SK-N-SH treated with all-trans-retinoic acid at 6 μM for 48 hours (cell line): ENCODE results near the gene JUN.

ENCODE experiments used
- ESRRG ChIP-seq: fragments of 250-450 bp; sonication (Bioruptor Pico); IDR thresholded peaks from 2 replicates; pipeline ENCODE4 v1.6.1; 2021; ENCODE audit warnings: mild to moderate bottlenecking
- ISL1 ChIP-seq: fragments of 250-450 bp; sonication (Bioruptor Pico); IDR thresholded peaks from 2 replicates; pipeline ENCODE4 v2.1.2; 2022; ENCODE audit warnings: mild to moderate bottlenecking, moderate library complexity
- PPARA ChIP-seq: fragments of 250-450 bp; sonication (Bioruptor Pico); IDR thresholded peaks from 2 replicates; pipeline ENCODE4 v1.5.0; 2020; ENCODE audit warnings: mild to moderate bottlenecking, borderline replicate concordance
- RARB ChIP-seq: fragments of 250-450 bp; sonication (Bioruptor Pico); IDR thresholded peaks from 2 replicates; pipeline ENCODE4 v1.8.0; 2021; ENCODE audit warnings: mild to moderate bottlenecking, moderate library complexity
- TCF4 ChIP-seq: fragments of 250-450 bp; sonication (Bioruptor Pico); IDR thresholded peaks from 2 replicates; pipeline ENCODE4 v1.8.0; 2021; ENCODE audit warnings: mild to moderate bottlenecking, moderate library complexity, borderline replicate concordance
- TOX ChIP-seq: fragments of 250-450 bp; sonication (Bioruptor Pico); IDR thresholded peaks from 2 replicates; pipeline ENCODE4 v1.8.0; 2021; ENCODE audit warnings: mild to moderate bottlenecking, moderate library complexity, borderline replicate concordance
- ZFP3 ChIP-seq: fragments of 250-450 bp; sonication (Bioruptor Pico); IDR thresholded peaks from 2 replicates; pipeline ENCODE4 v1.5.0; 2020; ENCODE audit warnings: mild to moderate bottlenecking, moderate library complexity
- ZFP30 ChIP-seq: fragments of 450-650 bp; formaldehyde crosslinking; IDR thresholded peaks from 2 replicates; pipeline ENCODE4 v1.5.0; 2022; ENCODE audit warnings: mild to moderate bottlenecking, moderate library complexity
- ZNF565 ChIP-seq: fragments of 450-650 bp; formaldehyde crosslinking; conservative IDR thresholded peaks from 2 replicates; pipeline ENCODE4 v1.5.0; 2020; ENCODE audit warnings: low read depth, mild to moderate bottlenecking, moderate library complexity
- ZNF8 ChIP-seq: fragments of 450-650 bp; formaldehyde crosslinking; IDR thresholded peaks from 2 replicates; pipeline ENCODE4 v1.5.0; 2020; ENCODE audit warnings: mild to moderate bottlenecking, moderate library complexity
- TF ChIP-seq, protein P1 (sequence below): fragments of 250-450 bp; sonication (Bioruptor Pico); IDR thresholded peaks from 2 replicates; pipeline ENCODE4 v1.5.1; 2020; ENCODE audit warnings: low read depth, mild to moderate bottlenecking, moderate library complexity
- TF ChIP-seq, protein P2 (sequence below): fragments of 250-450 bp; sonication (Bioruptor Pico); IDR thresholded peaks from 2 replicates; pipeline ENCODE4 v1.8.0; 2020; ENCODE audit warnings: mild to moderate bottlenecking, moderate library complexity, borderline replicate concordance
- TF ChIP-seq, protein P3 (sequence below): fragments of 250-450 bp; sonication (Bioruptor Pico); IDR thresholded peaks from 2 replicates; pipeline ENCODE4 v1.5.1; 2021; ENCODE audit warnings: mild to moderate bottlenecking, moderate library complexity
- TF ChIP-seq, protein P4 (sequence below): fragments of 250-450 bp; sonication (Bioruptor Pico); IDR thresholded peaks from 2 replicates; pipeline ENCODE4 v1.8.0; 2021; ENCODE audit warnings: low read depth, mild to moderate bottlenecking, moderate library complexity, borderline replicate concordance

DNA sequence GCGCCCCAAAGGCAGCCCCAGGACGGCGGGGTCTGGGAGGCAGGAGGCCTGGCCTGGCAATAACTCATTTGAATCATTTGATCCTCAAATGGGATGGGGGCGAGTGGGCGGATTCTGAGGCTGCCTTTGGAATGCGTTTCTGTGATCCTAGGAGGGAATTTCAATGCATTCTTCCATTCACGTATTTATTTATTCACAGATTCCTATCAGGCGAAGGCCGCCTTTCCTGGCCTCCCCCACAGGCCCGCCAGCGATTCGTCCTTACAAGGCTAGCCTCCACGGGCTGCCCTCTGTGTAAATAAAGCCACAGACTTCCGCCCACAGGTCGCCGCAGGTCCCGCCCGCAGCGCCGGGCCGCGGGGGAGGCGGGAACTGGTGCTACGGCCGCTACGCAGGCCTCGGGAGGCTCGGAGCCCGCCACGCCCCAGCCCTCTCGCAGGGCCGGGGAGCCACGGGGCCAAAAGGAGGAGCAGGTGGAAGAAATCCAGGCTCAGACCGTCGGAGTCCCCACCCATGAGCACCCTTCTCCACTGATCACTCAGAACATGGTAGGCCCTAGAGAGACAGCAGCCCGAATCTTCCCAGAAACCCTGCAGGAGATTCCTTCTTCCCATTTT lies 31.3 kb upstream of the JUN start:
- TF ChIP-seq, protein P1, sequence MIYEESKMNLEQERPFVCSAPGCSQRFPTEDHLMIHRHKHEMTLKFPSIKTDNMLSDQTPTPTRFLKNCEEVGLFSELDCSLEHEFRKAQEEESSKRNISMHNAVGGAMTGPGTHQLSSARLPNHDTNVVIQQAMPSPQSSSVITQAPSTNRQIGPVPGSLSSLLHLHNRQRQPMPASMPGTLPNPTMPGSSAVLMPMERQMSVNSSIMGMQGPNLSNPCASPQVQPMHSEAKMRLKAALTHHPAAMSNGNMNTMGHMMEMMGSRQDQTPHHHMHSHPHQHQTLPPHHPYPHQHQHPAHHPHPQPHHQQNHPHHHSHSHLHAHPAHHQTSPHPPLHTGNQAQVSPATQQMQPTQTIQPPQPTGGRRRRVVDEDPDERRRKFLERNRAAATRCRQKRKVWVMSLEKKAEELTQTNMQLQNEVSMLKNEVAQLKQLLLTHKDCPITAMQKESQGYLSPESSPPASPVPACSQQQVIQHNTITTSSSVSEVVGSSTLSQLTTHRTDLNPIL (CRISPR knock-in tag), result no peak
- TF ChIP-seq TCF4 (CRISPR knock-in tag), result no peak
- no peak for TF ChIP-seq ZNF8 (CRISPR knock-in tag)
- TF ChIP-seq, protein P2, sequence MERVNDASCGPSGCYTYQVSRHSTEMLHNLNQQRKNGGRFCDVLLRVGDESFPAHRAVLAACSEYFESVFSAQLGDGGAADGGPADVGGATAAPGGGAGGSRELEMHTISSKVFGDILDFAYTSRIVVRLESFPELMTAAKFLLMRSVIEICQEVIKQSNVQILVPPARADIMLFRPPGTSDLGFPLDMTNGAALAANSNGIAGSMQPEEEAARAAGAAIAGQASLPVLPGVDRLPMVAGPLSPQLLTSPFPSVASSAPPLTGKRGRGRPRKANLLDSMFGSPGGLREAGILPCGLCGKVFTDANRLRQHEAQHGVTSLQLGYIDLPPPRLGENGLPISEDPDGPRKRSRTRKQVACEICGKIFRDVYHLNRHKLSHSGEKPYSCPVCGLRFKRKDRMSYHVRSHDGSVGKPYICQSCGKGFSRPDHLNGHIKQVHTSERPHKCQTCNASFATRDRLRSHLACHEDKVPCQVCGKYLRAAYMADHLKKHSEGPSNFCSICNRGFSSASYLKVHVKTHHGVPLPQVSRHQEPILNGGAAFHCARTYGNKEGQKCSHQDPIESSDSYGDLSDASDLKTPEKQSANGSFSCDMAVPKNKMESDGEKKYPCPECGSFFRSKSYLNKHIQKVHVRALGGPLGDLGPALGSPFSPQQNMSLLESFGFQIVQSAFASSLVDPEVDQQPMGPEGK, result no peak
- TF ChIP-seq, protein P3, sequence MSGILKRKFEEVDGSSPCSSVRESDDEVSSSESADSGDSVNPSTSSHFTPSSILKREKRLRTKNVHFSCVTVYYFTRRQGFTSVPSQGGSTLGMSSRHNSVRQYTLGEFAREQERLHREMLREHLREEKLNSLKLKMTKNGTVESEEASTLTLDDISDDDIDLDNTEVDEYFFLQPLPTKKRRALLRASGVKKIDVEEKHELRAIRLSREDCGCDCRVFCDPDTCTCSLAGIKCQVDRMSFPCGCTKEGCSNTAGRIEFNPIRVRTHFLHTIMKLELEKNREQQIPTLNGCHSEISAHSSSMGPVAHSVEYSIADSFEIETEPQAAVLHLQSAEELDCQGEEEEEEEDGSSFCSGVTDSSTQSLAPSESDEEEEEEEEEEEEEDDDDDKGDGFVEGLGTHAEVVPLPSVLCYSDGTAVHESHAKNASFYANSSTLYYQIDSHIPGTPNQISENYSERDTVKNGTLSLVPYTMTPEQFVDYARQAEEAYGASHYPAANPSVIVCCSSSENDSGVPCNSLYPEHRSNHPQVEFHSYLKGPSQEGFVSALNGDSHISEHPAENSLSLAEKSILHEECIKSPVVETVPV (CRISPR knock-in tag), result no peak
- TF ChIP-seq, protein P4, sequence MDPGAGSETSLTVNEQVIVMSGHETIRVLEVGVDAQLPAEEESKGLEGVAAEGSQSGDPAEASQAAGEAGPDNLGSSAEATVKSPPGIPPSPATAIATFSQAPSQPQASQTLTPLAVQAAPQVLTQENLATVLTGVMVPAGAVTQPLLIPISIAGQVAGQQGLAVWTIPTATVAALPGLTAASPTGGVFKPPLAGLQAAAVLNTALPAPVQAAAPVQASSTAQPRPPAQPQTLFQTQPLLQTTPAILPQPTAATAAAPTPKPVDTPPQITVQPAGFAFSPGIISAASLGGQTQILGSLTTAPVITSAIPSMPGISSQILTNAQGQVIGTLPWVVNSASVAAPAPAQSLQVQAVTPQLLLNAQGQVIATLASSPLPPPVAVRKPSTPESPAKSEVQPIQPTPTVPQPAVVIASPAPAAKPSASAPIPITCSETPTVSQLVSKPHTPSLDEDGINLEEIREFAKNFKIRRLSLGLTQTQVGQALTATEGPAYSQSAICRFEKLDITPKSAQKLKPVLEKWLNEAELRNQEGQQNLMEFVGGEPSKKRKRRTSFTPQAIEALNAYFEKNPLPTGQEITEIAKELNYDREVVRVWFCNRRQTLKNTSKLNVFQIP (CRISPR knock-in tag), result no peak
- no peak for TF ChIP-seq ESRRG (CRISPR knock-in tag)
- no peak for TF ChIP-seq RARB (CRISPR knock-in tag)
- TF ChIP-seq ZFP3 (CRISPR knock-in tag), result no peak
- TF ChIP-seq ISL1, result no peak
- TF ChIP-seq PPARA (CRISPR knock-in tag), result no peak
- no peak for TF ChIP-seq ZFP30 (CRISPR knock-in tag)
- no peak for TF ChIP-seq TOX (CRISPR knock-in tag)
- no peak for TF ChIP-seq ZNF565
